SK-N-SH treated with all-trans-retinoic acid at 6 μM for 48 hours (cell line): Measurements from ENCODE around the gene ROBO2.

Experiments
- CSDC2 ChIP-seq: fragments of 250-450 bp; sonication (Bioruptor Pico); IDR thresholded peaks from 2 replicates; pipeline ENCODE4 v1.5.0; 2020; ENCODE audit warnings: mild to moderate bottlenecking, moderate library complexity
- OSR1 ChIP-seq: fragments of 250-450 bp; sonication (Bioruptor Pico); IDR thresholded peaks from 2 replicates; pipeline ENCODE4 v1.8.0; 2022; ENCODE audit warnings: moderate library complexity, mild to moderate bottlenecking, inconsistent platforms
- PPARA ChIP-seq: fragments of 250-450 bp; sonication (Bioruptor Pico); IDR thresholded peaks from 2 replicates; pipeline ENCODE4 v1.5.0; 2020; ENCODE audit warnings: mild to moderate bottlenecking, borderline replicate concordance
- ZFP3 ChIP-seq: fragments of 250-450 bp; sonication (Bioruptor Pico); IDR thresholded peaks from 2 replicates; pipeline ENCODE4 v1.5.0; 2020; ENCODE audit warnings: mild to moderate bottlenecking, moderate library complexity
- ZNF565 ChIP-seq: fragments of 450-650 bp; formaldehyde crosslinking; conservative IDR thresholded peaks from 2 replicates; pipeline ENCODE4 v1.5.0; 2020; ENCODE audit warnings: low read depth, mild to moderate bottlenecking, moderate library complexity
- ZNF8 ChIP-seq: fragments of 450-650 bp; formaldehyde crosslinking; IDR thresholded peaks from 2 replicates; pipeline ENCODE4 v1.5.0; 2020; ENCODE audit warnings: mild to moderate bottlenecking, moderate library complexity
- TF ChIP-seq, protein P1 (sequence below): fragments of 250-450 bp; sonication (Bioruptor Pico); IDR thresholded peaks from 2 replicates; pipeline ENCODE4 v1.5.1; 2020; ENCODE audit warnings: low read depth, mild to moderate bottlenecking, moderate library complexity
- TF ChIP-seq, protein P2 (sequence below): fragments of 250-450 bp; sonication (Bioruptor Pico); IDR thresholded peaks from 2 replicates; pipeline ENCODE4 v1.8.0; 2020; ENCODE audit warnings: mild to moderate bottlenecking, moderate library complexity, borderline replicate concordance
- TF ChIP-seq, protein P3 (sequence below): fragments of 250-450 bp; sonication (Bioruptor Pico); IDR thresholded peaks from 2 replicates; pipeline ENCODE4 v1.8.0; 2021; ENCODE audit warnings: low read depth, mild to moderate bottlenecking, moderate library complexity, borderline replicate concordance
- TF ChIP-seq, protein P4 (sequence below): fragments of 250-450 bp; sonication (Bioruptor Pico); IDR thresholded peaks from 2 replicates; pipeline ENCODE4 v1.5.0; 2020; ENCODE audit warnings: mild to moderate bottlenecking, moderate library complexity

DNA sequence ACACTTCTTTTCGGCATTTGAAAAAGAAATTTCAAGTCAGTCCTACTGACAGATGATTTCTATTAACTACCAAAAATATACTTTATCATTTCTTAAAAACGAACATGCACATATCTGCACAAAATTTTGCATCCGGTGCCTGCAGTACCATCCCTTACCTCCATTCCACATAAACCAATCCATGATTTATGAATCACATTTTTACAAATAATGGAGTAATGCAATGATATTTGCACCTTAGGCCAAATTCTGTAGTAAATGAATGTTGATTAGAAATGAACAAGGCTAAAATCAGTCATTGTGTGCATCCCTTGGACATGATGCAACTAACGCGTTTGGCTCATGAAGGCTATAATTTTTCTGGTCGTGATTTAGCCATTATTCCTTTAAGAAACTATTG, 46.5 kb downstream of the ROBO2 start:
- TF ChIP-seq, protein P1, sequence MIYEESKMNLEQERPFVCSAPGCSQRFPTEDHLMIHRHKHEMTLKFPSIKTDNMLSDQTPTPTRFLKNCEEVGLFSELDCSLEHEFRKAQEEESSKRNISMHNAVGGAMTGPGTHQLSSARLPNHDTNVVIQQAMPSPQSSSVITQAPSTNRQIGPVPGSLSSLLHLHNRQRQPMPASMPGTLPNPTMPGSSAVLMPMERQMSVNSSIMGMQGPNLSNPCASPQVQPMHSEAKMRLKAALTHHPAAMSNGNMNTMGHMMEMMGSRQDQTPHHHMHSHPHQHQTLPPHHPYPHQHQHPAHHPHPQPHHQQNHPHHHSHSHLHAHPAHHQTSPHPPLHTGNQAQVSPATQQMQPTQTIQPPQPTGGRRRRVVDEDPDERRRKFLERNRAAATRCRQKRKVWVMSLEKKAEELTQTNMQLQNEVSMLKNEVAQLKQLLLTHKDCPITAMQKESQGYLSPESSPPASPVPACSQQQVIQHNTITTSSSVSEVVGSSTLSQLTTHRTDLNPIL (CRISPR knock-in tag) = no peak
- TF ChIP-seq PPARA (CRISPR knock-in tag) = no peak
- TF ChIP-seq, protein P2, sequence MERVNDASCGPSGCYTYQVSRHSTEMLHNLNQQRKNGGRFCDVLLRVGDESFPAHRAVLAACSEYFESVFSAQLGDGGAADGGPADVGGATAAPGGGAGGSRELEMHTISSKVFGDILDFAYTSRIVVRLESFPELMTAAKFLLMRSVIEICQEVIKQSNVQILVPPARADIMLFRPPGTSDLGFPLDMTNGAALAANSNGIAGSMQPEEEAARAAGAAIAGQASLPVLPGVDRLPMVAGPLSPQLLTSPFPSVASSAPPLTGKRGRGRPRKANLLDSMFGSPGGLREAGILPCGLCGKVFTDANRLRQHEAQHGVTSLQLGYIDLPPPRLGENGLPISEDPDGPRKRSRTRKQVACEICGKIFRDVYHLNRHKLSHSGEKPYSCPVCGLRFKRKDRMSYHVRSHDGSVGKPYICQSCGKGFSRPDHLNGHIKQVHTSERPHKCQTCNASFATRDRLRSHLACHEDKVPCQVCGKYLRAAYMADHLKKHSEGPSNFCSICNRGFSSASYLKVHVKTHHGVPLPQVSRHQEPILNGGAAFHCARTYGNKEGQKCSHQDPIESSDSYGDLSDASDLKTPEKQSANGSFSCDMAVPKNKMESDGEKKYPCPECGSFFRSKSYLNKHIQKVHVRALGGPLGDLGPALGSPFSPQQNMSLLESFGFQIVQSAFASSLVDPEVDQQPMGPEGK (CRISPR knock-in tag) = no peak
- no peak for TF ChIP-seq ZNF565 (CRISPR knock-in tag)
- TF ChIP-seq, protein P3, sequence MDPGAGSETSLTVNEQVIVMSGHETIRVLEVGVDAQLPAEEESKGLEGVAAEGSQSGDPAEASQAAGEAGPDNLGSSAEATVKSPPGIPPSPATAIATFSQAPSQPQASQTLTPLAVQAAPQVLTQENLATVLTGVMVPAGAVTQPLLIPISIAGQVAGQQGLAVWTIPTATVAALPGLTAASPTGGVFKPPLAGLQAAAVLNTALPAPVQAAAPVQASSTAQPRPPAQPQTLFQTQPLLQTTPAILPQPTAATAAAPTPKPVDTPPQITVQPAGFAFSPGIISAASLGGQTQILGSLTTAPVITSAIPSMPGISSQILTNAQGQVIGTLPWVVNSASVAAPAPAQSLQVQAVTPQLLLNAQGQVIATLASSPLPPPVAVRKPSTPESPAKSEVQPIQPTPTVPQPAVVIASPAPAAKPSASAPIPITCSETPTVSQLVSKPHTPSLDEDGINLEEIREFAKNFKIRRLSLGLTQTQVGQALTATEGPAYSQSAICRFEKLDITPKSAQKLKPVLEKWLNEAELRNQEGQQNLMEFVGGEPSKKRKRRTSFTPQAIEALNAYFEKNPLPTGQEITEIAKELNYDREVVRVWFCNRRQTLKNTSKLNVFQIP (CRISPR knock-in tag) = no peak
- TF ChIP-seq ZFP3 (CRISPR knock-in tag) = no peak
- no peak for TF ChIP-seq OSR1
- no peak for TF ChIP-seq ZNF8 (CRISPR knock-in tag)
- TF ChIP-seq, protein P4, sequence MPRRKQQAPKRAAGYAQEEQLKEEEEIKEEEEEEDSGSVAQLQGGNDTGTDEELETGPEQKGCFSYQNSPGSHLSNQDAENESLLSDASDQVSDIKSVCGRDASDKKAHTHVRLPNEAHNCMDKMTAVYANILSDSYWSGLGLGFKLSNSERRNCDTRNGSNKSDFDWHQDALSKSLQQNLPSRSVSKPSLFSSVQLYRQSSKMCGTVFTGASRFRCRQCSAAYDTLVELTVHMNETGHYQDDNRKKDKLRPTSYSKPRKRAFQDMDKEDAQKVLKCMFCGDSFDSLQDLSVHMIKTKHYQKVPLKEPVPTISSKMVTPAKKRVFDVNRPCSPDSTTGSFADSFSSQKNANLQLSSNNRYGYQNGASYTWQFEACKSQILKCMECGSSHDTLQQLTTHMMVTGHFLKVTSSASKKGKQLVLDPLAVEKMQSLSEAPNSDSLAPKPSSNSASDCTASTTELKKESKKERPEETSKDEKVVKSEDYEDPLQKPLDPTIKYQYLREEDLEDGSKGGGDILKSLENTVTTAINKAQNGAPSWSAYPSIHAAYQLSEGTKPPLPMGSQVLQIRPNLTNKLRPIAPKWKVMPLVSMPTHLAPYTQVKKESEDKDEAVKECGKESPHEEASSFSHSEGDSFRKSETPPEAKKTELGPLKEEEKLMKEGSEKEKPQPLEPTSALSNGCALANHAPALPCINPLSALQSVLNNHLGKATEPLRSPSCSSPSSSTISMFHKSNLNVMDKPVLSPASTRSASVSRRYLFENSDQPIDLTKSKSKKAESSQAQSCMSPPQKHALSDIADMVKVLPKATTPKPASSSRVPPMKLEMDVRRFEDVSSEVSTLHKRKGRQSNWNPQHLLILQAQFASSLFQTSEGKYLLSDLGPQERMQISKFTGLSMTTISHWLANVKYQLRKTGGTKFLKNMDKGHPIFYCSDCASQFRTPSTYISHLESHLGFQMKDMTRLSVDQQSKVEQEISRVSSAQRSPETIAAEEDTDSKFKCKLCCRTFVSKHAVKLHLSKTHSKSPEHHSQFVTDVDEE = no peak
- TF ChIP-seq CSDC2 (CRISPR knock-in tag) = no peak
